ENCODE results near the gene ITPKB. TPM values are rescaled to one million over a fixed set of nuclear protein-coding genes. Genes with fewer than 3 reads are reported as not detected.
"Not testable (repeated sequence)": the region's sequence is repeated elsewhere in the genome, so short reads cannot be mapped to it uniquely, and the experiment has no call there.

The ITPKB gene
- total RNA-seq, 2 experiments from 2014 or later: 37.5 to 38.5 TPM

DNA sequence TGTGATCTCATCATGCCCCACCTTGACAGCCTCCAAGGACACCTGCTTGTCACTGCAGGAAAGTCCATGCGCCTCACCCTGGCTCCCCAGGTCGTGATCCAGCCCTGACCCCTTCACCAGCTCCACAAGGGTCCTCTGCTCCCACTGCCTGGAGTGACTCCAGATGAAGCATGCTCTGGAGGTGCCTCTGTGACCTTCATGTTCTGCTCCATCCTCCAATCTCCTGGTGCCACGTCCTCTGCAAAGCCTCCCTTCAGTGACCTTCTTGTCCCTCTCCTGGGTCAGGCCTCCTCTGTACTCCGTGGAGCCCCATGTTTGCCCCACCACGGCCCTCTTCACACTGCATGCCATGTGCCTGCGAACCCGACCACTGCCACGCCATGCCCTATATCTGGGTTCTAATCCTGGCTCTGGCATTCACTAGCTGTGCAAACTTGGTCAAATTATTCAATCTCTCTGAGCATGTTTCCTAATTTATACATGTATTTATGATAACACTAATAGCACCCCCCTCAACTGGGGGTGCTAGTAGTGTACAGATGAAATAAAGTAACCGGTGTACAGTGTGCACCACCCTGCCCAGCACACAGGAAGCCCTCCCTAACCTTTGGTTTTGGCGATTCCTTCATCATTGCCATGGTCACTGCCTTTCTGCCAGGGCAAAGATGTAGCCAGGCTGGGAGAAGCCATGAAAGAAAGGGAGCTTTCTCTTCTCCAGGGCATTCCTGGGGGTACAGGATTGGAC, 113.1 kb downstream of the ITPKB start:
- no peak overlapping the region for H3K27ac Mint-ChIP-seq
- H3K9me3 Mint-ChIP-seq: peaks cover 7% of the 10 kb centered on the region
- peaks cover 4% of the 10 kb centered on the region for H3K36me3 Mint-ChIP-seq
- ChIA-PET POLR2A (interaction anchor here (0.7 kb wide), 1 partner anchor 200 kb away, joined by 3 read pairs; no protein-coding TSS in a partner anchor), CTCF (interaction anchor here (0.6 to 4.1 kb wide), 58 partner anchors 9 to 823 kb away, joined by 3 to 46 read pairs (median 4); partner anchors contain the start of genes COQ8A, PARP1, PSEN2 and STUM)
- H3K4me3 Mint-ChIP-seq: peak overlapping the region; percentile 38
- intact Hi-C loops (cut with micrococcal nuclease): loop anchor here (1.0 to 10.0 kb wide), 6 partner anchors 61 to 819 kb away; partner anchors contain the start of genes COQ8A and ITPKB
- DNase-seq: no peak
- peaks cover 1% of the 10 kb centered on the region for H3K27me3 Mint-ChIP-seq
- H3K4me1 Mint-ChIP-seq (ENCODE audit: low read depth): peaks cover 25% of the 10 kb centered on the region

DNA sequence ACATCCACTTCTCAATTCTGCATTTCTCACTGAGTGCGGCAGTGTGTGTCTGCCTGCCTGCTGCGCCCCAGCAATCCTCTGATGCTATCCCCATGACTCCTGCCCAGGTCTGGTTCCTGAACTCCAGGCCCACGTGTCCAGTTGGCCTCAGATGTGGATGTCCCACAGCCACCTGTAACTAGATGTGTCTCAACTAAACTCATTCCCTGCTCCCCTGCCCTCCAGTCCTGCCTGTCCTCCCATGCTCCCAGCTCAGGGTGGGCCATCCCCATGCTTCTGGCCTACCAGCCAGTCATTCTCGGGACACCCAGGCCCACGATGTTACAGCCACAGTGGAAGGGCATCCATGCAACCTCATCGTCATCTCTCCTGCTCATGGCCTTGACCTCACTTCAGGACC, 113.8 kb downstream of the ITPKB start:
- Mint-ChIP-seq H3K4me1 (ENCODE audit: low read depth) (peaks cover 25% of the 10 kb centered on the region), H3K27ac (no peak overlapping the region), H3K36me3 (peaks cover 4% of the 10 kb centered on the region), H3K4me3 (no peak overlapping the region), H3K9me3 (peaks cover 7% of the 10 kb centered on the region), H3K27me3 (peaks cover 1% of the 10 kb centered on the region)
- intact Hi-C loops (cut with micrococcal nuclease): loop anchor here (10.0 kb wide), 1 partner anchor 819 kb away; no protein-coding TSS in a partner anchor
- ChIA-PET CTCF (interaction anchor here (0.7 to 4.1 kb wide), 6 partner anchors 63 to 472 kb away, joined by 3 to 46 read pairs (median 14); no protein-coding TSS in a partner anchor), POLR2A (no interaction called here)
- DNase-seq: no peak

DNA sequence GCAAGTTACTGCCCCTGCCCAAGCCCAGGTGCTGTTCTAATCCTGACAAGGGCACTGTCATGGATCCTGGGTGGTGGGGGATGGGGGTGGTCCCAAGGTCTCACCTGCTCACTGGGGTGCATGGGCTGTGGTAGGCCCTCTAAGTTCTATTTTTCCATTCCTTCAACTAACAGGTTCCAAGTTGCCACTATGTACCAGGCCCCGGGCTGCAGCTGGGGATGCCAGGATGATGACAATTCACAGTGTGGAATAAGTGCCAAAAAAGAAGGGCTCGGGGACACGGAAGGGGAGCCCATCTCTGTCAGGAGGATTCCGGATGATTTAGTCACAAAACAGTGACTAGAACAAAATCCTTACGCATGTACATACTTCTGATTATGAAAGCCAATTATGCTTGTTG, 114.6 kb downstream of the ITPKB start:
- ChIA-PET CTCF (interaction anchor here (0.7 to 2.2 kb wide), 5 partner anchors 9 to 471 kb away, joined by 3 to 7 read pairs (median 5); no protein-coding TSS in a partner anchor), POLR2A (no interaction called here)
- Mint-ChIP-seq H3K9me3 (peaks cover 7% of the 10 kb centered on the region), H3K4me1 (ENCODE audit: low read depth) (peaks cover 25% of the 10 kb centered on the region), H3K27ac (no peak overlapping the region), H3K4me3 (no peak overlapping the region), H3K36me3 (peaks cover 4% of the 10 kb centered on the region), H3K27me3 (peaks cover 1% of the 10 kb centered on the region)
- intact Hi-C loops (cut with micrococcal nuclease): loop anchor here (10.0 kb wide), 1 partner anchor 820 kb away; no protein-coding TSS in a partner anchor
- no peak for DNase-seq

DNA sequence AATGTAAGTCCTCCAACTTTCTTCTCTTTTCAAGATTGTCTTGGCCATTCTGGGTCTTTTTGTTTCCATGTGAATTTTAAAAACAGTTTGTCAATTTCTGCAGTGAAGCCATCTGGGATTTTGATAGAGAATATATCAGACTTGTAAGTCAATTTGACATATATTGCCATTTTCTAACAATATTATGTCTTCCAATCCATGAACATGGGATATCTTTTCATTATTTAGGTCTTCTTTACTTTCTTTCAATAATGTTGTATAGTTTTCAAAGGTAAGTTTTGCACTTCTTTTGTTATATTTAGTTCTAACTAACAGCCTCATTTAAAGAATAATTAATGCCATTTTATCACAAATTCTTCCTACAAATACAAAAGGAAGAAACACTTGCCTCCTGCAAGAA, 117.1 kb downstream of the ITPKB start:
- Mint-ChIP-seq H3K27ac (no peak overlapping the region), H3K9me3 (no peaks in the 10 kb centered on the region), H3K4me1 (ENCODE audit: low read depth) (peaks cover 12% of the 10 kb centered on the region), H3K4me3 (no peak overlapping the region), H3K27me3 (peaks cover 1% of the 10 kb centered on the region), H3K36me3 (peaks cover 2% of the 10 kb centered on the region)
- DNase-seq: no peak
- ChIA-PET CTCF (no interaction called here), POLR2A (no interaction called here)
- intact Hi-C loops (cut with micrococcal nuclease): loop anchor here (10.0 kb wide), 1 partner anchor 823 kb away; no protein-coding TSS in a partner anchor

DNA sequence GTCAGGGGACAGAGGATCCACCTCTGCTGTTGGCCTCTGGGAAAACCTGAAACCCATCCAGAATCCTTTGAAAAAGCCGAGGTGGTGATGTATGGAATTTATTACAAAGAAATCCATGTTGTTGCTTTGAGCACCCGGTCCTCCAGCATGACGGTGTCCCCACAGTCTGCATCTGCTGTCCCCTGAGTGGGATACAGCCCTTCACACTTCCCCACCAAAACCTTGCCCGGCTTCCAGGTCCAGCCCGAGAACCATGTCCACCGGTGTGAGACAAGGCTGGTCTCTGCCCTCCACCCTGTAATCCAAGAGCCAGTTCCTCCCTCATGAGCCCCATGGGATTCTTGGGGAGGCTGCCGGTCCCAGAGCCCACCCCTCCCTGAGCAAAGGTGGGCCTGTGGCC, 120.1 kb downstream of the ITPKB start:
- ChIA-PET CTCF (interaction anchor here (1.6 kb wide), 1 partner anchor 10 kb away, joined by 3 read pairs; no protein-coding TSS in a partner anchor), POLR2A (no interaction called here)
- Mint-ChIP-seq H3K4me3 (no peak overlapping the region), H3K4me1 (ENCODE audit: low read depth) (no peaks in the 10 kb centered on the region), H3K36me3 (no peaks in the 10 kb centered on the region), H3K27ac (no peak overlapping the region), H3K27me3 (no peaks in the 10 kb centered on the region), H3K9me3 (no peaks in the 10 kb centered on the region)
- intact Hi-C loops (cut with micrococcal nuclease): no loop called here
- no peak for DNase-seq

DNA sequence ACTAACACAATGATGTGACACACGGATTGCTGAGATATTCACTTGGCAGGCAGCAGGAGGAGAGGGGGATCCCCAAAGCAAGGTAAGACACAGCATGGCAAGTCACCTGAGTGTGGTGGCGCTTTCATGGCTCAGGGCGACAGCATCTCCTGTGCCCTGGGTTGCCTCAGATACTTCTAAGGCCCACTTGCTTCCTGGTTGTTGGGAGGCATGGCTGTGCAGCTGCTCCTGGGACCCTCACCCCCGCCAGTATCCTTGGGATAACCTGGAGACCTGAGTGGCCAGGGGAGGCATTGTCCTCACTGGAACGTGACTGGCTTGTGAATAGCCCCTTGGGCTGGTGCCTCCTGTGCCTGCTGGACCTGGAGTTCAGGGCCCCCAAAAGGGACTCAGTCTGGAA, 120.7 kb downstream of the ITPKB start:
- CTCF ChIA-PET: interaction anchor here (1.6 kb wide), 1 partner anchor 10 kb away, joined by 3 read pairs; no protein-coding TSS in a partner anchor
- no peaks in the 10 kb centered on the region for H3K36me3 Mint-ChIP-seq
- POLR2A ChIA-PET: no interaction called here
- no peaks in the 10 kb centered on the region for H3K9me3 Mint-ChIP-seq
- DNase-seq: no peak
- H3K4me1 Mint-ChIP-seq (ENCODE audit: low read depth): no peaks in the 10 kb centered on the region
- H3K27ac Mint-ChIP-seq: no peak overlapping the region
- H3K4me3 Mint-ChIP-seq: no peak overlapping the region
- intact Hi-C loops (cut with micrococcal nuclease): no loop called here
- H3K27me3 Mint-ChIP-seq: no peaks in the 10 kb centered on the region

DNA sequence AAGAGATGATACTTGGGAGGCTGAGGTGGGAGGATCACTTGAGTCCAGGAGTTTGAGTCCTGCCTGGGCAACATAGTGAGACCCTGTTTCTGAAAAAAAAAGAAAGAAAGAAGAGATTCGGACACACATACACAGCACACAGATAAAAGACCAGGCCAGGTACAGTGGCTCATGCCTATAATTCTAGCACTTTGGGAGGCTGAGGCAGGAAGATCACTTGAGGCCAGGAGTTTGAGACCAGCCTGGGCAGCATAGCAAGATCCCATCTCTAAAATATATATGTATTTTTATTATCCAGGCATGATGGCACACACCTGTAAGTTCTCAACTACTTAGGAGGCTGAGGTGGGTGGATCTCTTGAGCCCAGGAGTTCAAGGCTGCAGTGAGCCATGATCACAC, 121.4 kb downstream of the ITPKB start:
- H3K36me3 Mint-ChIP-seq, CTCF ChIA-PET: not testable (repeated sequence)

DNA sequence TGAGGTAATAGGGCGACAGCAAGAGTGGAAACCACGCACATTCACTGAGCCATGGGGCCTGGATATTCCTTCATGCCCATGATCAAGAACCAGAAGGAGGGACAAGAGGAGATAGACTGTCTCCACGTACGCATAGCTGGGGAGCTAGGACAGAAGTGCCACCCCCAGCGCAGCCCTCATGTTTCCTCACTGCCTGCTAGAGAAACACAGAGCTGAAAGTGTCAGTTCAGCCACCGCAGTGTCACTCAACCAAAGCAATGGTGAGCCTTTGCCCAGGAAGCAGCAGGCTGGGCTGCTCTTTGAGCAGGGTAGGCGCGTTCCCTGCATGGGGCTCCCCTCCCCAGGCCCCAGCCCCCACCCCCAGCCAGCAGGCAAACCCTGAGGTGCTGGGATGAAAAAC, 122.0 kb downstream of the ITPKB start:
- intact Hi-C loops (cut with micrococcal nuclease): no loop called here
- DNase-seq: no peak
- H3K36me3 Mint-ChIP-seq: no peaks in the 10 kb centered on the region
- no peak overlapping the region for H3K27ac Mint-ChIP-seq
- no peaks in the 10 kb centered on the region for H3K9me3 Mint-ChIP-seq
- POLR2A ChIA-PET: no interaction called here
- CTCF ChIA-PET: no interaction called here
- no peaks in the 10 kb centered on the region for H3K4me1 Mint-ChIP-seq (ENCODE audit: low read depth)
- H3K27me3 Mint-ChIP-seq: no peaks in the 10 kb centered on the region
- H3K4me3 Mint-ChIP-seq: no peak overlapping the region

More for the DNA sequence above, 121.4 kb downstream of the ITPKB start:
- H3K27me3 Mint-ChIP-seq; intact Hi-C loops (cut with micrococcal nuclease); POLR2A ChIA-PET; H3K27ac Mint-ChIP-seq; H3K4me1 Mint-ChIP-seq (ENCODE audit: low read depth); H3K4me3 Mint-ChIP-seq; H3K9me3 Mint-ChIP-seq; DNase-seq: not testable (repeated sequence)

DNA sequence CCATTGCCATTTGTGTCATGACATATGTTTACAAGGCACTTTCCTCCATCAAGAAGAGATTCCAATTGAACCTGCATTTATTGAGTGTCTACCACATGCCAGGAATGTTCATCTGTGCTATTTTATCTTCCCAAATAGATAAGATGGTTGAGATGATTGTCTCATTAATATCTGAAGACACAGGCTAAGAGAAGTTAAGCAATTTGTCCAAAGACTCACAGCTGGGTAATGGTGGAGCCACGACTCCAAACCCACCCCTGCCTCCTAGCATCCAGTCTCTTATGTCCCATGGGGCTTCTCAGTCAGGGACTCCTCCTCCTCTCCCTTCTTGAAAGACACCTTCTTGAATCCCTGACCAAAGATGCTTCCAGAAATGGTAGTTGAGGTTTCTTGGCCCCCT, 122.4 kb downstream of the ITPKB start:
- DNase-seq: no peak
- Mint-ChIP-seq H3K36me3 (no peaks in the 10 kb centered on the region), H3K27me3 (no peaks in the 10 kb centered on the region), H3K4me3 (no peak overlapping the region), H3K9me3 (no peaks in the 10 kb centered on the region), H3K4me1 (ENCODE audit: low read depth) (no peaks in the 10 kb centered on the region), H3K27ac (no peak overlapping the region)
- intact Hi-C loops (cut with micrococcal nuclease): no loop called here
- ChIA-PET CTCF (no interaction called here), POLR2A (no interaction called here)

DNA sequence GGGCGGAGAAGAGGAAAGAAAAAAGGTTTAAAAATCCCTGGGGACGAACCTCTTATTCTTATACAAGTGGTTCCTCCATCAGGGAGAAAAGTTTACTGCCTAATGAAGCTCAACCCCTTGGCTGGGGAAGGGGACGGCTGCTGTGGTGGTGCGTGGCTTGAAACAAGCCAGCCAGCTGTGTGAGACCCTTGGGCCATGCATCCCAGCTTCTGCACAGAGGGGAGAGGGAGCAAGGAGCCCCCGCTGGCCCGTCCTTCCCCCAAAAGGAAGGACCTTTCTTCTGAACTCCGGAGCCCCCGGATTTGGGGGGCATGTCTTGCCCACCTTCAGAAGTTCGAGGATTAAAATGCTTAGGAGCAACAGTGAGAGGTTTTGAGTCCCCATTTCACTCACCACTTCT, 123.2 kb downstream of the ITPKB start:
- H3K9me3 Mint-ChIP-seq: no peaks in the 10 kb centered on the region
- ChIA-PET POLR2A (no interaction called here), CTCF (no interaction called here)
- H3K27me3 Mint-ChIP-seq: no peaks in the 10 kb centered on the region
- no peaks in the 10 kb centered on the region for H3K4me1 Mint-ChIP-seq (ENCODE audit: low read depth)
- H3K27ac Mint-ChIP-seq: no peak overlapping the region
- intact Hi-C loops (cut with micrococcal nuclease): no loop called here
- DNase-seq: no peak
- no peaks in the 10 kb centered on the region for H3K36me3 Mint-ChIP-seq
- H3K4me3 Mint-ChIP-seq: no peak overlapping the region

DNA sequence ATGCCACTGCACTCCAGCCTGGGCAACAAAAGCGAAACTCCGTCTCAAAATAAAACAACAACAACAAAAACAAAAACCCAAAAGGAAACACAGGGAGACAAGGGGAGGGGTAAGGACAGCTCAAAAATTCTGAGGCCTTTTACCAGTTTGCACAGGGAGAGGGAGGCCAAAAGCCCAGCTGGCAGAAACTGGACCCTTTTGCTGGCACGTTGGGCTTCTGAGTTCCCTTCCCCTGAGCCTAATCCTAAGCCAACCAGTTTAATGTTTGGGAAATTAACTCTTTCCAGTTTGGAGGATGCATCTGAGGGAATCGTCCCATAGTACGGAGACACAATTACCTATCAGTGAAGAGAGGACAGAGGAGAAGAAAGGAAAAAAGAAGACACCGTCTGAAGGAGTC, 127.1 kb downstream of the ITPKB start:
- H3K36me3 Mint-ChIP-seq; H3K27ac Mint-ChIP-seq; POLR2A ChIA-PET; H3K4me1 Mint-ChIP-seq (ENCODE audit: low read depth); H3K9me3 Mint-ChIP-seq; DNase-seq; intact Hi-C loops (cut with micrococcal nuclease); H3K27me3 Mint-ChIP-seq; H3K4me3 Mint-ChIP-seq: not testable (repeated sequence)
- CTCF ChIA-PET: interaction anchor here (1.1 kb wide), 1 partner anchor 204 kb away, joined by 3 read pairs; the partner anchor contains the start of gene PARP1

DNA sequence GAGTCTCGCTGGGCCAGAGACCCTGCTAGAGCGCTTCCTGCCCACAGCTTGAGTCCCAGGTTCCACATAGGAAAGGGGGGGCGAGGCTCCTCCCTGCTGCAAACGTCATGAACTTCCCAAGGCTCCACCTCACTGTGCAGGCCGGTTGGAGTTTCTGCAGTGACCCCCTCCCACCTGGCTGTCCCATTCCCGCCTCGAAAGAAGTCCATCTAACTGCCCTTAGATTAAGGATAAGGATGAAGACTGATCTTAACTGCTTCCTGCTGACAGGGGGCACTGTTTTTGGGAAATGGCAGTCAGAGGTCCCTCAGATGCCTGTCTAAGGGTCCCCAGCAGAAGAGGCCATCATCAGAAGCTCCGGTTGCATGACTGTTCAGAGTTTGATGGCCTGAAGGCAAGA, 127.8 kb downstream of the ITPKB start:
- H3K27me3 Mint-ChIP-seq: no peaks in the 10 kb centered on the region

More for the DNA sequence above, 127.8 kb downstream of the ITPKB start:
- POLR2A ChIA-PET: no interaction called here
- Mint-ChIP-seq H3K9me3 (no peaks in the 10 kb centered on the region), H3K4me3 (no peak overlapping the region), H3K36me3 (no peaks in the 10 kb centered on the region), H3K4me1 (ENCODE audit: low read depth) (no peaks in the 10 kb centered on the region), H3K27ac (no peak overlapping the region)
- DNase-seq: no peak
- intact Hi-C loops (cut with micrococcal nuclease): no loop called here
- CTCF ChIA-PET: interaction anchor here (0.5 to 1.0 kb wide), 2 partner anchors 12 to 422 kb away, joined by 3 read pairs; no protein-coding TSS in a partner anchor

Measured in activated CD4-positive, alpha-beta memory T cell treated with anti-CD3 and anti-CD28 coated beads for 36 hours (primary cell).